SK-N-SH (cell line): ENCODE data around the gene EGFL8. TPM values are rescaled to one million over a fixed set of nuclear protein-coding genes. Genes with fewer than 3 reads are reported as not detected.
A peak's percentile ranks its signal among the peaks of the same experiment; 100 is the strongest.

Experiments
- CTCF ChIA-PET: fragments of 300-600, 350-600 bp; formaldehyde crosslinking; extraction: SDS; loops from one replicate; lab custom pipeline; 2021; lab: Yijun Ruan, JAX
- POLR2A ChIA-PET: fragments of 350-600 bp; sonication (Branson Sonifier 250); formaldehyde crosslinking; extraction: SDS; loops from one replicate; lab custom pipeline; 2020; ENCODE audit warnings: antibody characterized with exemption, inconsistent platforms; lab: Yijun Ruan, JAX
- DNase-seq: peaks from one replicate; pipeline ENCODE4 v3.0.0; 2012
- H2AFZ ChIP-seq: fragments of 200-600 bp; sonication (generic); 2 replicates; pipeline ENCODE4 v1.8.1; 2016; ENCODE audit warnings: antibody characterized with exemption, mild to moderate bottlenecking, low read depth
- H3F3A ChIP-seq: fragments of 200-600 bp; sonication (generic); replicated peaks from 2 replicates; pipeline ENCODE3; 2016; ENCODE audit warnings: antibody characterized with exemption, mild to moderate bottlenecking; ENCODE audit not compliant: insufficient read depth
- H3K27ac ChIP-seq, 2 experiments: fragments of 200-500 bp in 1 of 2; fragments of 200-600 bp in 1 of 2; sonication (Bioruptor generic) in 1 of 2; sonication (generic), shearing (Covaris generic) in 1 of 2; 2 replicates each; pipeline versions ENCODE4 v1.5.1 to v1.6.1; 2014 to 2016; ENCODE audit warnings: low read depth in 2 of 2, inconsistent platforms in 1 of 2, low read length in 1 of 2, mild to moderate bottlenecking in 1 of 2, mixed read lengths in 1 of 2
- H3K27me3 ChIP-seq: fragments of 200-600 bp; sonication (generic), shearing (Covaris generic); 2 replicates; pipeline ENCODE4 v1.6.1; 2016; ENCODE audit warnings: mixed run types; ENCODE audit not compliant: insufficient read depth
- H3K36me3 ChIP-seq, 2 experiments: fragments of 200-500 bp in 1 of 2; fragments of 200-600 bp in 1 of 2; sonication (Bioruptor generic) in 1 of 2; sonication (generic) in 1 of 2; replicated peaks in 1 of 2; 2 replicates each; pipeline versions ENCODE3 to v1.5.1; 2014 to 2016; ENCODE audit warnings: low read length in 1 of 2, mild to moderate bottlenecking in 1 of 2; ENCODE audit not compliant: insufficient read depth in 2 of 2, control insufficient read depth in 1 of 2
- H3K4me1 ChIP-seq, 2 experiments: fragments of 200-500 bp in 1 of 2; fragments of 200-600 bp in 1 of 2; sonication (Bioruptor generic) in 1 of 2; sonication (generic), shearing (Covaris generic) in 1 of 2; 2 replicates each; pipeline versions ENCODE4 v1.5.1 to v1.6.1; 2014 to 2016; ENCODE audit warnings: low read depth in 1 of 2, low read length in 1 of 2, mixed run types in 1 of 2; ENCODE audit not compliant: insufficient read depth in 2 of 2, control insufficient read depth in 1 of 2
- H3K4me2 ChIP-seq: fragments of 200-600 bp; sonication (generic), shearing (Covaris generic); 2 replicates; pipeline ENCODE4 v1.6.1; 2017; ENCODE audit warnings: mixed run types
- H3K4me3 ChIP-seq, 2 experiments: fragments of 200-500 bp in 1 of 2; fragments of 200-600 bp in 1 of 2; sonication (Bioruptor generic) in 1 of 2; sonication (generic), shearing (Covaris generic) in 1 of 2; 2 replicates each; pipeline versions ENCODE4 v1.5.1 to v1.8.1; 2014 to 2016; ENCODE audit warnings: low read depth in 2 of 2, inconsistent platforms in 1 of 2, low read length in 1 of 2, mild to moderate bottlenecking in 1 of 2, mixed read lengths in 1 of 2, moderate library complexity in 1 of 2
- H3K79me2 ChIP-seq: fragments of 200-600 bp; sonication (generic); 2 replicates; pipeline ENCODE4 v1.8.1; 2017; ENCODE audit warnings: mild to moderate bottlenecking; ENCODE audit not compliant: insufficient read depth
- H3K9ac ChIP-seq: fragments of 200-600 bp; sonication (generic); 2 replicates; pipeline ENCODE4 v1.6.1; 2017; ENCODE audit warnings: mixed run types
- H3K9me2 ChIP-seq: fragments of 200-600 bp; sonication (generic); 2 replicates; pipeline ENCODE4 v1.6.1; 2017; ENCODE audit warnings: mixed run types
- H3K9me3 ChIP-seq: fragments of 200-600 bp; sonication (generic); 2 replicates; pipeline ENCODE4 v1.6.1; 2017; ENCODE audit warnings: mixed run types, mild to moderate bottlenecking, moderate library complexity
- H4K20me1 ChIP-seq: fragments of 200-600 bp; sonication (generic); 2 replicates; pipeline ENCODE4 v1.6.1; 2017; ENCODE audit warnings: mild to moderate bottlenecking, mixed run types; ENCODE audit not compliant: insufficient read depth
- CHD2 ChIP-seq: fragments of 150-350 bp; IDR thresholded peaks from 2 replicates; pipeline ENCODE4 v1.6.1; 2018; ENCODE audit warnings: low read length; ENCODE audit not compliant: partially characterized antibody
- EP300 ChIP-seq, 2 experiments: IDR thresholded peaks; 2 replicates each; pipeline versions ENCODE4 v1.4.0 to v1.6.1; 2012; ENCODE audit warnings: borderline replicate concordance in 1 of 2, low read depth in 1 of 2, low read length in 1 of 2
- EZH2phosphoT487 ChIP-seq: fragments of 200-600 bp; sonication (generic); IDR thresholded peaks from 2 replicates; pipeline ENCODE4 v1.6.1; 2017; ENCODE audit warnings: low read depth, mixed run types, mild to moderate bottlenecking, antibody characterized with exemption, moderate library complexity, borderline replicate concordance
- GABPA ChIP-seq: IDR thresholded peaks from 2 replicates; pipeline ENCODE4 v1.4.0; 2012; ENCODE audit warnings: low read depth, mild to moderate bottlenecking
- POLR2AphosphoS5 ChIP-seq: IDR thresholded peaks from 2 replicates; pipeline ENCODE4 v1.6.1; 2012; ENCODE audit warnings: low read depth, low read length
- REST ChIP-seq: IDR thresholded peaks from 2 replicates; pipeline ENCODE4 v1.6.1; 2012; ENCODE audit warnings: mild to moderate bottlenecking, low read depth, low read length, moderate library complexity
- SIN3A ChIP-seq: IDR thresholded peaks from 2 replicates; pipeline ENCODE4 v1.6.1; 2012; ENCODE audit warnings: low read depth, mild to moderate bottlenecking, low read length, moderate library complexity, borderline replicate concordance
- TCF12 ChIP-seq: IDR thresholded peaks from 2 replicates; pipeline ENCODE4 v1.4.0; 2012
- TEAD4 ChIP-seq: IDR thresholded peaks from 2 replicates; pipeline ENCODE4 v1.4.0; 2012; ENCODE audit warnings: mild to moderate bottlenecking, borderline replicate concordance; ENCODE audit not compliant: insufficient read depth
- USF2 ChIP-seq: fragments of 150-350 bp; IDR thresholded peaks from 2 replicates; pipeline ENCODE4 v1.6.1; 2017; ENCODE audit warnings: antibody characterized with exemption, low read length, low read depth, borderline replicate concordance
- YY1 ChIP-seq: IDR thresholded peaks from 2 replicates; pipeline ENCODE4 v1.4.0; 2012; ENCODE audit warnings: low read depth, mild to moderate bottlenecking
- WGBS: methylation state at CpG from one replicate; pipeline ENCODE4 v1.1.6; 2017; ENCODE audit warnings: low lambda C conversion rate; 5-methylcytosine and 5-hydroxymethylcytosine counted together
- polyA plus RNA-seq, 3 experiments: library from polyadenylated mRNA; depleted of rRNA; stranded (reverse); fragments of >200 nt; gene quantifications; 2 replicates each; pipeline ENCODE4 v1.2.3, GENCODE V29; 2012

Gene EGFL8
- polyA plus RNA-seq, 1 of the 3 experiments (the other 2 are of a cell fraction) = 7.7 TPM

- CTCF ChIA-PET = interaction anchor here (1.0 to 2.2 kb wide), 4 partner anchors 21 to 644 kb away, joined by 3 to 7 read pairs (median 4); partner anchors contain the start of genes ATP6V1G2 and EHMT2
- TF ChIP-seq REST (0 out of 2 replicates have a peak, but pooled peaks have one; percentile 16), EZH2phosphoT487 (no peak), POLR2AphosphoS5 (peak; percentile 80), EP300 (IDR thresholded peaks at IDR 0.05; ENCODE audit: borderline replicate concordance in 1 of 2, low read depth in 1 of 2, low read length in 1 of 2) (peak in 1 of 2 experiments; percentile 21; a peak in 1 of 4 replicates), TCF12 (no peak), SIN3A (0 out of 2 replicates have a peak, but pooled peaks have one; percentile 18), CHD2 (peak; percentile 89), TEAD4 (no peak), GABPA (peak; percentile 43; the same call in 1 of the 2 replicates), YY1 (no peak), USF2 (no peak)
- H3K4me2 ChIP-seq = peak within 1 kb of the TSS; percentile 92
Observed at GRCh38 chr6:32190054-32190851, 25.9 kb downstream of the EGFL8 start, which contains the start of gene PBX2. Gene PBX2 (minus strand): TSS chr6:32190202. CDS start chr6:32189915, 287 bp downstream.

More at GRCh38 chr6:32190054-32190851, 25.9 kb downstream of the EGFL8 start, which contains the start of gene PBX2:
- H3K36me3 ChIP-seq = peaks cover 8 to 17% of the 10 kb centered on the region in 2 experiments
- peak within 1 kb of the TSS; percentile 60 to 81 for H3K4me3 ChIP-seq
- H3K79me2 ChIP-seq = peaks cover 21% of the 10 kb centered on the region
- H3K27me3 ChIP-seq = no peaks in the 10 kb centered on the region
- H3K9me2 ChIP-seq = no peaks in the 10 kb centered on the region
- peak; percentile 85 for DNase-seq
- peaks cover 0 to 25% of the 10 kb centered on the region in 2 experiments; a peak in 1 of 4 replicates for H3K4me1 ChIP-seq
- POLR2A ChIA-PET = interaction anchor here (3.1 kb wide), 1 partner anchor 12 kb away, joined by 22 read pairs; the partner anchor contains the start of gene RNF5
- H2AFZ ChIP-seq = peak within 1 kb of the TSS; percentile 41
- H3F3A ChIP-seq = peaks cover 25% of the 10 kb centered on the region
- no peaks in the 10 kb centered on the region for H4K20me1 ChIP-seq
- peak within 1 kb of the TSS; percentile 81 to 87 for H3K27ac ChIP-seq
- no peaks in the 10 kb centered on the region for H3K9me3 ChIP-seq
- 2% methylated on average over 21 of the region's 23 CpGs for WGBS
- peak within 1 kb of the TSS; percentile 78 for H3K9ac ChIP-seq
